Adrenal gland (tissue), 12 donors: ENCODE data around the gene SLC66A3. TPM values are rescaled to one million over a fixed set of nuclear protein-coding genes. Genes with fewer than 3 reads are reported as not detected.

ENCODE experiments used
- DNase-seq, 7 donors: peaks; one replicate each; pipeline ENCODE4 v3.0.0-alpha.2; 2019 to 2020
- H3K27ac ChIP-seq, 5 donors: fragments of 200-600 bp; sonication (generic) in 4 of 5; 1 replicate in 3 of 5; 2 replicates in 2 of 5; pipeline versions ENCODE4 v1.5.1 to v1.8.0; 2016 to 2020; ENCODE audit warnings: mild to moderate bottlenecking in 1 of 5
- H3K27me3 ChIP-seq: fragments of 200-600 bp; 2 replicates; pipeline ENCODE4 v1.8.0; 2021
- H3K36me3 ChIP-seq, 2 donors: fragments of 200-600 bp; replicated peaks in 1 of 2; 1 replicate in 1 of 2; 2 replicates in 1 of 2; pipeline versions ENCODE4 v1.5.1 to v1.8.0; 2018 to 2022
- H3K4me1 ChIP-seq, 2 donors: fragments of 200-600 bp; replicated peaks in 1 of 2; 1 replicate in 1 of 2; 2 replicates in 1 of 2; pipeline versions ENCODE4 v1.5.1 to v1.8.0; 2018 to 2021
- H3K4me3 ChIP-seq, 4 donors: fragments of 200-600 bp; sonication (generic) in 3 of 4; one replicate each; pipeline ENCODE4 v1.5.1; 2016 to 2018
- H3K9me3 ChIP-seq, 3 donors: fragments of 200-600 bp; sonication (generic) in 1 of 3; replicated peaks in 1 of 3; 1 replicate in 2 of 3; 2 replicates in 1 of 3; pipeline versions ENCODE4 v1.5.1 to v1.8.0; 2016 to 2021
- POLR2A ChIP-seq, 2 donors: fragments of 450-650 bp; IDR thresholded peaks; one replicate each; pipeline ENCODE4 v1.6.1; 2017; ENCODE audit warnings: antibody characterized with exemption in 2 of 2, mild to moderate bottlenecking in 2 of 2, moderate library complexity in 1 of 2
- WGBS, 4 donors: extraction: QIAGEN DNeasy Blood & Tissue Kit in 2 of 4; methylation state at CpG; one replicate each; pipeline versions ENCODE4 v1.1.5 to v1.1.7; 2013 to 2017; 5-methylcytosine and 5-hydroxymethylcytosine counted together
- intact Hi-C, 2 donors: fragments of 100-400 bp; cut with DNase I; formaldehyde crosslinking; loops; one replicate each; pipeline versions ENCODE4 v1.14.1 to v1.15.0; 2022 to 2023
- polyA plus RNA-seq, 3 donors: library from polyadenylated mRNA; stranded (reverse); fragments of 200-250 nt in 2 of 3; fragments of 350-450 nt in 1 of 3; fragmentation: Illumina TruSeq in 1 of 3; extraction: RNeasy Lipid Tissue Mini Kit (QIAGEN cat#74804) in 1 of 3; gene quantifications; one replicate each; pipeline ENCODE4 v1.2.3, GENCODE V29; 2013 to 2014
- total RNA-seq, 9 donors: library from RNA; depleted of rRNA in 4 of 9; stranded (reverse); fragments of >200 nt in 4 of 9; fragments of 120-200 nt in 1 of 9; fragmentation: NEBNext Ultra II Directional in 1 of 9; extraction: Animal tissue kit (Norgen Biotek cat#: 25700) in 1 of 9; gene quantifications; one replicate each; pipeline versions ENCODE4 v1.1.0 to v1.2.4, GENCODE V29; 2013 to 2023
- TF ChIP-seq, protein P1 (sequence below), 6 experiments: fragments of 450-650 bp in 4 of 6; fragments of 200-600 bp in 2 of 6; sonication (generic) in 1 of 6; IDR thresholded peaks; 1 replicate in 5 of 6; 2 replicates in 1 of 6; pipeline versions ENCODE4 v1.5.1 to v1.8.0; 2016 to 2021; ENCODE audit warnings: antibody characterized with exemption in 6 of 6, mild to moderate bottlenecking in 2 of 6, moderate library complexity in 1 of 6
- donor health status: healthy with polysubstance abuse.
- donor health status: Bipolar disorder and iron deficiency.
- donor health status: DM: yes; HTN: yes; CAD: no.
- donor health status: DM: no; HTN: no; CAD: no.
- donor health status: DM: no; HTN: no; CAD: no.
- donor health status: DM: yes; HTN: yes; CAD: no.

Gene SLC66A3
- total and polyA plus RNA-seq, 12 donors: 13.0 to 162 (median 41.0) TPM

- 87 to 90% (median 88%) methylated on average over 4 to 6 of the region's 6 CpGs for WGBS, 4 donors
- no peak for DNase-seq
- Histone ChIP-seq H3K27me3 (no peaks in the 10 kb centered on the region), H3K36me3 (no peaks in the 10 kb centered on the region), H3K27ac (no peak overlapping the region), H3K4me3 (no peak overlapping the region), H3K4me1 (no peaks in the 10 kb centered on the region), H3K9me3 (no peaks in the 10 kb centered on the region)
- intact Hi-C loops: no loop called here
- no peak for TF ChIP-seq POLR2A (IDR thresholded peaks at IDR 0.05)
- TF ChIP-seq, protein P1, sequence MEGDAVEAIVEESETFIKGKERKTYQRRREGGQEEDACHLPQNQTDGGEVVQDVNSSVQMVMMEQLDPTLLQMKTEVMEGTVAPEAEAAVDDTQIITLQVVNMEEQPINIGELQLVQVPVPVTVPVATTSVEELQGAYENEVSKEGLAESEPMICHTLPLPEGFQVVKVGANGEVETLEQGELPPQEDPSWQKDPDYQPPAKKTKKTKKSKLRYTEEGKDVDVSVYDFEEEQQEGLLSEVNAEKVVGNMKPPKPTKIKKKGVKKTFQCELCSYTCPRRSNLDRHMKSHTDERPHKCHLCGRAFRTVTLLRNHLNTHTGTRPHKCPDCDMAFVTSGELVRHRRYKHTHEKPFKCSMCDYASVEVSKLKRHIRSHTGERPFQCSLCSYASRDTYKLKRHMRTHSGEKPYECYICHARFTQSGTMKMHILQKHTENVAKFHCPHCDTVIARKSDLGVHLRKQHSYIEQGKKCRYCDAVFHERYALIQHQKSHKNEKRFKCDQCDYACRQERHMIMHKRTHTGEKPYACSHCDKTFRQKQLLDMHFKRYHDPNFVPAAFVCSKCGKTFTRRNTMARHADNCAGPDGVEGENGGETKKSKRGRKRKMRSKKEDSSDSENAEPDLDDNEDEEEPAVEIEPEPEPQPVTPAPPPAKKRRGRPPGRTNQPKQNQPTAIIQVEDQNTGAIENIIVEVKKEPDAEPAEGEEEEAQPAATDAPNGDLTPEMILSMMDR (IDR thresholded peaks at IDR 0.05): no peak
Observed at GRCh38 chr2:11117776-11118175, 37.5 kb upstream of the SLC66A3 start.

GRCh38 chr2:11118761-11119160 is 36.5 kb upstream of the SLC66A3 start:
- TF ChIP-seq, protein P1 (IDR thresholded peaks at IDR 0.05): no peak
- no peak for TF ChIP-seq POLR2A (IDR thresholded peaks at IDR 0.05)
- H3K27me3 ChIP-seq: peaks cover 8% of the 10 kb centered on the region
- H3K9me3 ChIP-seq: no peaks in the 10 kb centered on the region
- H3K4me1 ChIP-seq: no peaks in the 10 kb centered on the region
- H3K4me3 ChIP-seq: no peak overlapping the region
- H3K36me3 ChIP-seq: no peaks in the 10 kb centered on the region
- DNase-seq: no peak
- 76 to 83% (median 81%) methylated on average over 3 of the region's 3 CpGs for WGBS, 4 donors
- no peak overlapping the region for H3K27ac ChIP-seq
- intact Hi-C loops: no loop called here

- Histone ChIP-seq H3K36me3 (no peaks in the 10 kb centered on the region), H3K4me1 (no peaks in the 10 kb centered on the region), H3K4me3 (no peak overlapping the region), H3K27me3 (peaks cover 12% of the 10 kb centered on the region), H3K9me3 (no peaks in the 10 kb centered on the region), H3K27ac (no peak overlapping the region)
- DNase-seq: no peak
- 38 to 70% (median 65%) methylated on average over 3 to 8 of the region's 8 CpGs for WGBS, 4 donors
- intact Hi-C loops: loop anchor here (5.0 to 10.0 kb wide), 2 partner anchors 289 to 464 kb away; no protein-coding TSS in a partner anchor
- TF ChIP-seq, protein P1 (IDR thresholded peaks at IDR 0.05): no peak
- no peak for TF ChIP-seq POLR2A (IDR thresholded peaks at IDR 0.05)
Observed at GRCh38 chr2:11121099-11121822, 34.0 kb upstream of the SLC66A3 start.

- no peak for TF ChIP-seq POLR2A (IDR thresholded peaks at IDR 0.05)
- Histone ChIP-seq H3K9me3 (no peaks in the 10 kb centered on the region), H3K4me3 (no peak overlapping the region), H3K27me3 (peaks cover 12% of the 10 kb centered on the region), H3K4me1 (no peaks in the 10 kb centered on the region), H3K27ac (no peak overlapping the region), H3K36me3 (no peaks in the 10 kb centered on the region)
- DNase-seq: no peak
- intact Hi-C loops: loop anchor here (5.0 to 10.0 kb wide), 2 partner anchors 289 to 463 kb away; no protein-coding TSS in a partner anchor
- WGBS, 4 donors: 69 to 76% (median 74%) methylated on average over 6 to 7 of the region's 7 CpGs
Observed at GRCh38 chr2:11121823-11122155, 33.5 kb upstream of the SLC66A3 start.

DNA sequence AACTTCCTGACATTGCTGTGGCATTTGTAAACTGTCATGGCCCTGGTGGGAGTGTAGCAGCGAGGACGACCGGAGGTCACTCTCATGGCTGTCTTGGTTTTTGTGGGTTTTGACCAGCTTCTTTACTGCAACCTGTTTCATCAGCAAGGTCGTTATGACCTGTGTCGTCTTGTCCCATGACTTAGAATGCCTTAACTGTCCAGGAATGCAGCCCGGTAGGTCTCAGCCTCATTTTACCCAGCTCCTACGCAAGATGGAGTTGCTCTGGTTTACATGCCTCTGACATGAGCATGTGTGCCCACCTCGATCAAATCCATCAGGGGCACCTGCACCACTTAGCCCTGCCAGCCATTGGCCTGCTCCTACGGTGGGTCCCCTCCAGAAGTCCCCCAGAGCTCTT is 32.9 kb upstream of the SLC66A3 start:
- no peak for DNase-seq
- Histone ChIP-seq H3K4me3 (no peak overlapping the region), H3K4me1 (no peaks in the 10 kb centered on the region), H3K9me3 (no peaks in the 10 kb centered on the region), H3K27ac (no peak overlapping the region), H3K27me3 (peaks cover 12% of the 10 kb centered on the region), H3K36me3 (no peaks in the 10 kb centered on the region)
- TF ChIP-seq POLR2A (IDR thresholded peaks at IDR 0.05): no peak
- TF ChIP-seq, protein P1 (IDR thresholded peaks at IDR 0.05): no peak
- intact Hi-C loops: loop anchor here (5.0 to 10.0 kb wide), 2 partner anchors 290 to 462 kb away; no protein-coding TSS in a partner anchor
- WGBS, 4 donors: 75 to 82% (median 78%) methylated on average over 9 of the region's 9 CpGs
